SK-N-SH treated with all-trans-retinoic acid at 6 μM for 48 hours (cell line): Measurements from ENCODE around the gene TEAD3.

Experiments used
- ATAC-seq: fragments of 200-7000 bp; cut with Tn5 transposase; 3 replicates; pipeline ENCODE4 v1.9.1; 2020; ENCODE audit warnings: mild to moderate bottlenecking, moderate library complexity
- ARNTL ChIP-seq: fragments of 450-650 bp; formaldehyde crosslinking; IDR thresholded peaks from 2 replicates; pipeline ENCODE4 v1.5.0; 2020; ENCODE audit warnings: low read depth, mild to moderate bottlenecking, moderate library complexity, borderline replicate concordance
- BACH2 ChIP-seq: fragments of 250-450 bp; sonication (Bioruptor Pico); IDR thresholded peaks from 2 replicates; pipeline ENCODE4 v1.9.0; 2021; ENCODE audit warnings: mild to moderate bottlenecking, borderline replicate concordance
- CREB5 ChIP-seq: fragments of 250-450 bp; sonication (Bioruptor Pico); IDR thresholded peaks from 2 replicates; pipeline ENCODE4 v1.5.1; 2020; ENCODE audit warnings: low read depth, mild to moderate bottlenecking, moderate library complexity
- CSDC2 ChIP-seq: fragments of 250-450 bp; sonication (Bioruptor Pico); IDR thresholded peaks from 2 replicates; pipeline ENCODE4 v1.5.0; 2020; ENCODE audit warnings: mild to moderate bottlenecking, moderate library complexity
- CSRNP3 ChIP-seq: fragments of 250-450 bp; sonication (Bioruptor Pico); IDR thresholded peaks from 2 replicates; pipeline ENCODE4 v1.5.1; 2021; ENCODE audit warnings: mild to moderate bottlenecking, moderate library complexity
- GLIS3 ChIP-seq: fragments of 250-450 bp; sonication (Bioruptor Pico); IDR thresholded peaks from 2 replicates; pipeline ENCODE4 v1.5.0; 2020; ENCODE audit warnings: mild to moderate bottlenecking, moderate library complexity
- ISL1 ChIP-seq: fragments of 250-450 bp; sonication (Bioruptor Pico); IDR thresholded peaks from 2 replicates; pipeline ENCODE4 v2.1.2; 2022; ENCODE audit warnings: mild to moderate bottlenecking, moderate library complexity
- OSR1 ChIP-seq: fragments of 250-450 bp; sonication (Bioruptor Pico); IDR thresholded peaks from 2 replicates; pipeline ENCODE4 v1.8.0; 2022; ENCODE audit warnings: moderate library complexity, mild to moderate bottlenecking, inconsistent platforms
- PATZ1 ChIP-seq: fragments of 250-450 bp; sonication (Bioruptor Pico); IDR thresholded peaks from 2 replicates; pipeline ENCODE4 v1.8.0; 2020; ENCODE audit warnings: mild to moderate bottlenecking, moderate library complexity, borderline replicate concordance
- POU6F1 ChIP-seq: fragments of 250-450 bp; sonication (Bioruptor Pico); IDR thresholded peaks from 2 replicates; pipeline ENCODE4 v1.8.0; 2021; ENCODE audit warnings: low read depth, mild to moderate bottlenecking, moderate library complexity, borderline replicate concordance
- RARB ChIP-seq: fragments of 250-450 bp; sonication (Bioruptor Pico); IDR thresholded peaks from 2 replicates; pipeline ENCODE4 v1.8.0; 2021; ENCODE audit warnings: mild to moderate bottlenecking, moderate library complexity
- SNAI2 ChIP-seq: fragments of 250-450 bp; sonication (Bioruptor Pico); IDR thresholded peaks from 2 replicates; pipeline ENCODE4 v1.5.0; 2020; ENCODE audit warnings: mild to moderate bottlenecking, moderate library complexity
- TCF4 ChIP-seq: fragments of 250-450 bp; sonication (Bioruptor Pico); IDR thresholded peaks from 2 replicates; pipeline ENCODE4 v1.8.0; 2021; ENCODE audit warnings: mild to moderate bottlenecking, moderate library complexity, borderline replicate concordance
- TOX ChIP-seq: fragments of 250-450 bp; sonication (Bioruptor Pico); IDR thresholded peaks from 2 replicates; pipeline ENCODE4 v1.8.0; 2021; ENCODE audit warnings: mild to moderate bottlenecking, moderate library complexity, borderline replicate concordance
- TSHZ2 ChIP-seq: fragments of 250-450 bp; sonication (Bioruptor Pico); IDR thresholded peaks from 2 replicates; pipeline ENCODE4 v1.5.0; 2020; ENCODE audit warnings: mild to moderate bottlenecking, moderate library complexity
- ZC3H10 ChIP-seq: fragments of 250-450 bp; sonication (Bioruptor Pico); IDR thresholded peaks from 2 replicates; pipeline ENCODE4 v1.5.1; 2021; ENCODE audit warnings: mild to moderate bottlenecking, moderate library complexity
- ZFP3 ChIP-seq: fragments of 250-450 bp; sonication (Bioruptor Pico); IDR thresholded peaks from 2 replicates; pipeline ENCODE4 v1.5.0; 2020; ENCODE audit warnings: mild to moderate bottlenecking, moderate library complexity
- ZFP30 ChIP-seq: fragments of 450-650 bp; formaldehyde crosslinking; IDR thresholded peaks from 2 replicates; pipeline ENCODE4 v1.5.0; 2022; ENCODE audit warnings: mild to moderate bottlenecking, moderate library complexity
- ZNF565 ChIP-seq: fragments of 450-650 bp; formaldehyde crosslinking; conservative IDR thresholded peaks from 2 replicates; pipeline ENCODE4 v1.5.0; 2020; ENCODE audit warnings: low read depth, mild to moderate bottlenecking, moderate library complexity
- ZNF70 ChIP-seq: fragments of 450-650 bp; formaldehyde crosslinking; IDR thresholded peaks from 2 replicates; pipeline ENCODE4 v1.5.0; 2020; ENCODE audit warnings: mild to moderate bottlenecking, moderate library complexity
- ZNF8 ChIP-seq: fragments of 450-650 bp; formaldehyde crosslinking; IDR thresholded peaks from 2 replicates; pipeline ENCODE4 v1.5.0; 2020; ENCODE audit warnings: mild to moderate bottlenecking, moderate library complexity

Gene TEAD3

GRCh38 chr6:35448191-35448590 lies 48.7 kb downstream of the TEAD3 start (continued):
- TF ChIP-seq CSRNP3 (CRISPR knock-in tag) (no peak), ZNF565 (CRISPR knock-in tag) (no peak), ISL1 (CRISPR knock-in tag) (no peak), TOX (CRISPR knock-in tag) (no peak), OSR1 (CRISPR knock-in tag) (no peak), SNAI2 (CRISPR knock-in tag) (no peak), PATZ1 (CRISPR knock-in tag) (no peak), GLIS3 (CRISPR knock-in tag) (no peak), ZNF8 (no peak)

- TF ChIP-seq GLIS3 (CRISPR knock-in tag) (no peak), CSRNP3 (CRISPR knock-in tag) (no peak), ZFP30 (CRISPR knock-in tag) (no peak), ARNTL (no peak)
- no peak for ATAC-seq
These were observed 51.2 kb downstream of the TEAD3 start for GRCh38 chr6:35445691-35446090.

- no peak for ATAC-seq
- TF ChIP-seq TSHZ2 (CRISPR knock-in tag) = no peak
- TF ChIP-seq ZNF565 (CRISPR knock-in tag) = no peak
- TF ChIP-seq TCF4 (CRISPR knock-in tag) = no peak
- TF ChIP-seq OSR1 (CRISPR knock-in tag) = no peak
- no peak for TF ChIP-seq ZC3H10
- TF ChIP-seq POU6F1 (CRISPR knock-in tag) = no peak
- no peak for TF ChIP-seq RARB (CRISPR knock-in tag)
- no peak for TF ChIP-seq ISL1 (CRISPR knock-in tag)
- TF ChIP-seq ZNF8 = no peak
- no peak for TF ChIP-seq ARNTL
- no peak for TF ChIP-seq CSRNP3 (CRISPR knock-in tag)
- no peak for TF ChIP-seq CSDC2 (CRISPR knock-in tag)
- no peak for TF ChIP-seq ZNF70
- no peak for TF ChIP-seq GLIS3 (CRISPR knock-in tag)
- no peak for TF ChIP-seq BACH2 (CRISPR knock-in tag)
- no peak for TF ChIP-seq ZFP30 (CRISPR knock-in tag)
- TF ChIP-seq CREB5 (CRISPR knock-in tag) = no peak
- TF ChIP-seq ZFP3 (CRISPR knock-in tag) = no peak
These were observed 53.4 kb downstream of the TEAD3 start for GRCh38 chr6:35443341-35444030.
